Measurements from ENCODE around the gene TANGO2.

TANGO2 gene

GRCh38 chr22:19997561-19998231 lies 23.2 kb upstream of the TANGO2 start:
- TF ChIP-seq CTCF (conservative IDR thresholded peaks at IDR 0.05; ENCODE audit: low read depth, low read length), result no peak
- no peak overlapping the region for H3K4me3 ChIP-seq (ENCODE audit: low read depth, low read length)

DNA sequence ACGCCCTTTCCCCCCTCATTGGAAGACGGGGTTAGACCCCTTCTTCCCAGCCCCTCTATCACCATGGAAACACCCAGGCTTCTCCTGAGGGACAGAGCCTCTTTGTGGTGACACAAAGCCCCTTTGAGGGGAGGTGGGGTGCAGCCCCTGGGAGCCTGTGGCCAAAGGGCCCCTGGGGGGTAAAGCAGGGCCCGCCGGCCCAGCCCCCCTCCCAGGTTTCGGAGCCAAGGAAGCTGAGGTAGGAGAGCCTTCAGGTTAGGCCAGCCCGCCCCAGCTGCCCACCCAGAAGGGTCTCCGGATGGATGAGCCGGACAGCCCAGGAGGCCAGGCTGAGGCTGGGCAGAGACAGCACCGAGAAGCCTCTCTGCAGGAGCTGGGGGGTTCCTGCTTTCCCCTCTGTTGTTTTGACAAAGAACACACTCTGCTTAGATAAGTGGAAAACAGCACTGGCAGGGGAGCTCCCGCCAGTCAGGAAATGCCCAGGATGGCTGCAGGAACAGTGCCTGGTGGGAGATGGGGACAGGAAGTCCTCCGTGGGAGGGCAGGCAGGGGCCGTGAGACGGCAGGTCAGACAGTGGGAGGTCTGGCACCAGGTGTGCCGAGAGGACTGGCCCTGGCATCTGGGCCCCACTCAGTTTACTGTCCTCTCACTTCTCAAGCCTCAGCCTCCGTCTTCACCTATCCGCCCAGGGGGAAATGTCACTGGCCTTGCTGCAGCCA lies 22.5 kb upstream of the TANGO2 start:
- TF ChIP-seq CTCF (conservative IDR thresholded peaks at IDR 0.05; ENCODE audit: low read depth, low read length), result no peak
- DNase-seq (ENCODE audit: low read depth), result peak; percentile 26
- no peak overlapping the region for H3K4me3 ChIP-seq (ENCODE audit: low read depth, low read length)

More at GRCh38 chr22:19997561-19998231, 23.2 kb upstream of the TANGO2 start:
- no peak for DNase-seq (ENCODE audit: low read depth)

GRCh38 chr22:19998991-19999820 lies 21.7 kb upstream of the TANGO2 start:
- no peak for DNase-seq (ENCODE audit: low read depth)

DNA sequence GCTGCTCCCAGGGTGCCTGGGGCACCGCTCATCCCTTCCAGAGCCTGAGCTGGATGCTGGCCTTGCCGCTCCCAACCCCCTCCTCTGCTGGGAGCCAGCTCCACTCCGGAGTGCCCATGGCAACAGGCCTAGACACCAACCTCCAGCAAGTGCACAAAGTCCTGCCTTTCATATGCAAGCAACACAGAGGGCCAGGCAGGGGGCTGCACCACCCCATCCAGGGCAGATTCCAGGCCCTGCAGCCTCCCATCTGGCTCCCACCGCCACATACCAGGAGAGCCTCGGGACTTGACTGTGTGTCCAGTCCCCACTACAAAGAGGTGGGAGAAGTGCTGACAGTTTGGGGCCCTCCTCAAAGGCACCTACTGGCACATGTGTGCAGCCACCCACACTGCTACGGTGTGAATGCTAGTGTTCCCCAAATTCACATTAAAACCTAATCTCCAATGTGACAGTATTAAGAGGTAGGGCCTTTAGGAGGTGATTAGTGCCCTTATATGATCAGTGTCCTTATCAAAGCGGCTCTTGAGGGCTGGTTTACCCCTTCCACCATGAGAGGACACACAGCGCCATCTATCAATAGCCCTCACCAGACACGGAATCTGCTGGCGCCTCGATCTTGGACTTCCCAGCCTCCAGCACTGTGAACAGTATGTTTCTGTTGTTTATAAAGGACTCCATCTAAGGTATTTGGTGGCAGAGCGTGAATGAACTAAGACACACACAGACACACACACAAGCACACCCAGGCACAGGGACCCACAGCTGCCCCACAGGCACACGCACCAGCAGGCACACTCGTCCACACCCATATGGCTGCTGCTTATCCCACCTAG lies 20.4 kb upstream of the TANGO2 start:
- no peak overlapping the region for H3K4me3 ChIP-seq (ENCODE audit: low read depth, low read length)
- TF ChIP-seq CTCF (conservative IDR thresholded peaks at IDR 0.05; ENCODE audit: low read depth, low read length), result no peak
- no peak for DNase-seq (ENCODE audit: low read depth)

More at GRCh38 chr22:19998991-19999820, 21.7 kb upstream of the TANGO2 start:
- no peak overlapping the region for H3K4me3 ChIP-seq (ENCODE audit: low read depth, low read length)
- TF ChIP-seq CTCF (conservative IDR thresholded peaks at IDR 0.05; ENCODE audit: low read depth, low read length), result no peak

DNA sequence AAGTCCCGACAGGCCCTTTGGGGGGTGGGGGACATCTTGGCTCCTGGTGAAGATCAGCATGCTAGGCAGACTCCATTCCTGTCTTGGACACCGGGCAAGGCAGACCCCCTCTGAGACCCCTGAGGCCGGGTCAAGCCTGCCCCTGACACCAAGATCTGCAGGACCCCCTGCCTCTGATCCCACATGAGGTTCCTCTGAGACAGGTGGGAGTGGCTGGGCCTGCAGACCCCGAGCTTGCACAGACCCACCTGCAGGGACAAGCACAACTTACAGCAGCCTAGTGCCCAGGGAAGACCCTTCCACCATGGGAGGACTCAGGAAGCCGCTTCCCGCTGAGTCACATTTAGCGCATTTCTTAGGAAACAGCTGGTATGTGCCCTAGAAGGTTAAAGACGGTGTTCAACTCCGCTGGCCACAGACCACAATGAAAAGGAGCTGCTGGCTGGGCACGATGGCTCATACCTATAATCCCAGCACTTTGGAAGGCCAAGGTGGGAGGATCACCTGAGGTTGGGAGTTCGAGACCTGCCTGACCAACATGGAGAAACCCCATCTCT lies 19.8 kb upstream of the TANGO2 start:
- TF ChIP-seq CTCF (conservative IDR thresholded peaks at IDR 0.05; ENCODE audit: low read depth, low read length), result no peak
- DNase-seq (ENCODE audit: low read depth), result peak; percentile 50
- H3K4me3 ChIP-seq (ENCODE audit: low read depth, low read length), result no peak overlapping the region

DNA sequence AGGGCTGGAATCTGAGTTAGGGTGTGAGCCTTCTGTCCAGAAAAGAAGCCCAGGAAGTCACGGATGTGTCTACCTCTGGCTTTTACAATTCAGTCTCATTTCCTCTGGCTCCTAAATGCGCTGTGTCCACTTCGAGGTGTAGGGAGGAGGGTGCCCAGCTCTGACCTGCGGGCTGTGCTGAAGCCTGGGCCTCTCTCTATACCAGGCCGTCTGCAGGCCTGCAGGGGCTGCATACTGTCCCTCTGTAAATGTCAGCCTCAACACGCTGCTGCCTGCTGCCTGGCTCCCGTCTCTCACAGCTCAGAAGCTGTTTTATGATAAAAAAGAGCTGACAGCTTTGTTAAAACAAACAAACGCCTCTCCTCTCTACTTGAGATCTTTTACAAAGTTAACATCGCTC lies 18.8 kb upstream of the TANGO2 start:
- DNase-seq (ENCODE audit: low read depth), result no peak
- no peak for TF ChIP-seq CTCF (conservative IDR thresholded peaks at IDR 0.05; ENCODE audit: low read depth, low read length)

More for the DNA sequence above, 18.8 kb upstream of the TANGO2 start:
- H3K4me3 ChIP-seq (ENCODE audit: low read depth, low read length), result no peak overlapping the region

Data from choroid plexus epithelial cell (primary cell).